ENCODE measurements around the gene PLK4.
"Not testable (repeated sequence)": the region's sequence is repeated elsewhere in the genome, so short reads cannot be mapped to it uniquely, and the experiment has no call there.

Gene PLK4

GRCh38 chr4:127896528-127896927 lies 15.8 kb downstream of the PLK4 start:
- no peak overlapping the region for H3K4me3 ChIP-seq (ENCODE audit: low read depth, low read length)
- in situ Hi-C loops (cut with HindIII; ENCODE audit: low sequenced_read_pairs) = no loop called here
- no peak for DNase-seq (ENCODE audit: low read depth)
- no peak for TF ChIP-seq CTCF (IDR thresholded peaks at IDR 0.05; ENCODE audit: low read depth, low read length, missing control alignments)

DNA sequence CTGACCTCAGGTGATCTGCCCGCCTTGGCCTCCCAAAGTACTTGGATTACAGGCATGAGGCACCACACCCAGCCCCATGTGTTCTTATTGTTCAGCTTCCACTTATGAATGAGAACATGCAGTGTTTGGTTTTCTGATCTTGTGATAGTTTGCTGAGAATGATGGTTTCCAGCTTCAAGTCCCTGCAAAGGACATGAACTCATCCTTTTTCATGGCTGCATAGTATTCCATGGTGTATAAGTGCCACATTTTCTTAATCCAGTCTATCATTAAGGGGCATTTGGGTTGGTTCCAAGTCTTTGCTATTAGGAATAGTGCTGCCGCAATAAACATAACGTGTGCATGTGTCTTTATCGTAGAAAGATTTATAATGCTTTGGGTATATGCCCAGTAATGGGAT lies 19.0 kb downstream of the PLK4 start:
- DNase-seq (ENCODE audit: low read depth); H3K4me3 ChIP-seq (ENCODE audit: low read depth, low read length); in situ Hi-C loops (cut with HindIII; ENCODE audit: low sequenced_read_pairs): not testable (repeated sequence)

- in situ Hi-C loops (cut with HindIII; ENCODE audit: low sequenced_read_pairs) = no loop called here
- no peak for TF ChIP-seq CTCF (IDR thresholded peaks at IDR 0.05; ENCODE audit: low read depth, low read length, missing control alignments)
- DNase-seq (ENCODE audit: low read depth) = no peak
- no peak overlapping the region for H3K4me3 ChIP-seq (ENCODE audit: low read depth, low read length)
These were observed 24.3 kb downstream of the PLK4 start for GRCh38 chr4:127905029-127905428.

GRCh38 chr4:127916512-127916911 lies 35.8 kb downstream of the PLK4 start:
- TF ChIP-seq CTCF (IDR thresholded peaks at IDR 0.05; ENCODE audit: low read depth, low read length, missing control alignments) = no peak
- in situ Hi-C loops (cut with HindIII; ENCODE audit: low sequenced_read_pairs) = no loop called here
- H3K4me3 ChIP-seq (ENCODE audit: low read depth, low read length) = no peak overlapping the region
- no peak for DNase-seq (ENCODE audit: low read depth)

- no peak for DNase-seq (ENCODE audit: low read depth)
- no peak overlapping the region for H3K4me3 ChIP-seq (ENCODE audit: low read depth, low read length)
- in situ Hi-C loops (cut with HindIII; ENCODE audit: low sequenced_read_pairs) = no loop called here
- TF ChIP-seq CTCF (IDR thresholded peaks at IDR 0.05; ENCODE audit: low read depth, low read length, missing control alignments) = no peak
These were observed 36.5 kb downstream of the PLK4 start for GRCh38 chr4:127917151-127917550.

GRCh38 chr4:127920521-127920920 lies 39.8 kb downstream of the PLK4 start:
- no peak for TF ChIP-seq CTCF (IDR thresholded peaks at IDR 0.05; ENCODE audit: low read depth, low read length, missing control alignments)
- in situ Hi-C loops (cut with HindIII; ENCODE audit: low sequenced_read_pairs) = no loop called here
- H3K4me3 ChIP-seq (ENCODE audit: low read depth, low read length) = no peak overlapping the region
- DNase-seq (ENCODE audit: low read depth) = no peak

DNA sequence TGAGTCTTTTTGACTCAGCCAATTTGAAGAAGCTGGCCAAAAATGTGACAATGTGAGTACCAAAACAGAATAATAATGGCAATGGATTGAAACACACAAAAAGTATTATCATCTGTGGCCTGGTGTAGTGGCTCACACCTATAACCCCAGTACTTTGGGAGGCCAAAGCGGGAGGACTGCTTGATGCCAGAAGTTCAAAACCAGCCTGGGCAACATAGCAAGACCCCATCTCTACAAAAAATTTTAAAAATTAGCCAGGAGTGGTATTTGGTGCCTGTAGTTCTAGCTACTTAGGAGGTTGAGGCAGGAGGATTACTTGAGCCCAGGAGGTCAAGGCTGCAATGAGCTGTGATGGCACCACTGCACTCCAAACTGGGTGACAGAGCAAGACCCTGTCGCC lies 41.5 kb downstream of the PLK4 start:
- no peak overlapping the region for H3K4me3 ChIP-seq (ENCODE audit: low read depth, low read length)
- in situ Hi-C loops (cut with HindIII; ENCODE audit: low sequenced_read_pairs) = no loop called here
- no peak for DNase-seq (ENCODE audit: low read depth)
- TF ChIP-seq CTCF (IDR thresholded peaks at IDR 0.05; ENCODE audit: low read depth, low read length, missing control alignments) = no peak

DNA sequence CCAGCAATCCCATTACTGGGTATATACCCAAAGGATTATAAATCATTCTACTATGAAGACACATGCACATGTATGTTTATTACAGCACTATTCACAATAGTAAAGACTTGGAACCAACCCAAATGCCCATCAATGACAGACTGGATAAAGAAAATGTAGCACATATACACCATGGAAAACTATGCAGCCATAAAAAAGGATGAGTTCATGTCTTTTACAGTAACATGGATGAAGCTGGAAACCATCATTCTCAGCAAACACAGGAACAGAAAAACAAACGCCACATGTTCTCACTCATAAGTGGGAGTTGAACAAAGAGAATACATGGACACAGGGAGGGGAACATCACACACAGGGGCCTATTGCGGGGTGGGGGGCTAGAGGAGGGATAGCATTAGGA lies 45.0 kb downstream of the PLK4 start:
- in situ Hi-C loops (cut with HindIII; ENCODE audit: low sequenced_read_pairs); H3K4me3 ChIP-seq (ENCODE audit: low read depth, low read length); DNase-seq (ENCODE audit: low read depth): not testable (repeated sequence)
